HG03066 (cell line): ENCODE measurements around the gene MEGF10.

Experiments used
- ATAC-seq: cut with Tn5 transposase; IDR thresholded peaks from one replicate; pipeline ENCODE4 v1.9.1; 2021; ENCODE audit warnings: low read depth; ENCODE audit not compliant: unreplicated experiment

Gene MEGF10

GRCh38 chr5:127429928-127430327, 139.3 kb downstream of the MEGF10 start:
- ATAC-seq = no peak

GRCh38 chr5:127430627-127431026, 140.0 kb downstream of the MEGF10 start:
- ATAC-seq = no peak

- ATAC-seq = no peak
Measured at GRCh38 chr5:127431977-127432585, 141.5 kb downstream of the MEGF10 start.

GRCh38 chr5:127433526-127433925, 142.9 kb downstream of the MEGF10 start:
- no peak for ATAC-seq

GRCh38 chr5:127434588-127434987, 144.0 kb downstream of the MEGF10 start:
- ATAC-seq = no peak

- ATAC-seq = no peak
Measured at GRCh38 chr5:127435821-127436220, 145.2 kb downstream of the MEGF10 start.

- ATAC-seq = no peak
Measured at GRCh38 chr5:127439644-127440043, 149.0 kb downstream of the MEGF10 start.

- ATAC-seq = no peak
Measured at GRCh38 chr5:127440831-127441230, 150.2 kb downstream of the MEGF10 start.

GRCh38 chr5:127441799-127442484, 151.3 kb downstream of the MEGF10 start:
- no peak for ATAC-seq

GRCh38 chr5:127444171-127444570, 153.6 kb downstream of the MEGF10 start:
- ATAC-seq = no peak

GRCh38 chr5:127445328-127445727, 154.7 kb downstream of the MEGF10 start:
- no peak for ATAC-seq

GRCh38 chr5:127446626-127447025, 156.0 kb downstream of the MEGF10 start:
- no peak for ATAC-seq

GRCh38 chr5:127447827-127448226, 157.2 kb downstream of the MEGF10 start:
- no peak for ATAC-seq

GRCh38 chr5:127450046-127450445, 159.4 kb downstream of the MEGF10 start:
- ATAC-seq = no peak

GRCh38 chr5:127451096-127451495, 160.5 kb downstream of the MEGF10 start:
- no peak for ATAC-seq

GRCh38 chr5:127452626-127453025, 162.0 kb downstream of the MEGF10 start:
- ATAC-seq = no peak

GRCh38 chr5:127471211-127471610, 180.6 kb downstream of the MEGF10 start:
- ATAC-seq = no peak

- no peak for ATAC-seq
Measured at GRCh38 chr5:127472700-127473099, 182.1 kb downstream of the MEGF10 start.

- ATAC-seq = no peak
Measured at GRCh38 chr5:127486471-127486870, 195.9 kb downstream of the MEGF10 start.

GRCh38 chr5:127492854-127493738, 202.5 kb downstream of the MEGF10 start:
- ATAC-seq = peak; percentile 71

- no peak for ATAC-seq
Measured at GRCh38 chr5:127498548-127498947, 208.0 kb downstream of the MEGF10 start.
